NCI-H526 (cell line): Measurements from ENCODE around the gene ZFP36L1.

Source experiments
- DNase-seq, 2 experiments: peaks; one replicate each; lab custom pipeline; 2025; lab: John Stamatoyannopoulos, UW

The ZFP36L1 gene

GRCh38 chr14:68738559-68738958 is 54.3 kb downstream of the ZFP36L1 start:
- no peak for DNase-seq
